Spleen (tissue), 10 donors: ENCODE results near the gene RPRD1A. TPM values are rescaled to one million over a fixed set of nuclear protein-coding genes. Genes with fewer than 3 reads are reported as not detected.

Experiments used
- polyA plus RNA-seq, 3 donors: library from polyadenylated mRNA; stranded (reverse); fragments of 200-250 nt; gene quantifications; one replicate each; pipeline ENCODE4 v1.2.1, GENCODE V29; 2013
- total RNA-seq, 7 donors: library from RNA; depleted of rRNA in 3 of 7; stranded (reverse); fragments of >200 nt in 3 of 7; fragmentation: NEBNext Ultra II Directional in 4 of 7; extraction: Animal tissue kit (Norgen Biotek cat#: 25700) in 4 of 7; gene quantifications; one replicate each; pipeline versions ENCODE4 v1.1.0 to v1.2.1, GENCODE V29; 2016 to 2021
- donor health status: healthy with polysubstance abuse.
- donor health status: DM: no; HTN: no; CAD: no; lungs with moderate emphysema.
- donor health status: DM: no; HTN: no; CAD: no.
- donor health status: Bipolar disorder and iron deficiency.
- donor health status: healthy.
- donor health status: DM: no; HTN: no; CAD: no.
- donor health status: DM: yes; HTN: yes; CAD: no.

RPRD1A gene
- total and polyA plus RNA-seq, 10 donors = 15.8 to 69.3 (median 47.1) TPM

Other genes with a start within 250 kb of the RPRD1A start
- 10 to 100 TPM; 17.7 to 29.7 (median 24.0) TPM for gene SLC39A6, start 61.8 kb upstream of the RPRD1A start, total RNA-seq
- gene SLC39A6, start 61.8 kb upstream of the RPRD1A start, polyA plus RNA-seq = 1 to 10 TPM; 3.9 to 6.9 (median 6.6) TPM
- 10 to 100 TPM; 45.7 to 99.7 (median 79.0) TPM for gene ELP2, start 62.3 kb upstream of the RPRD1A start, total RNA-seq
- gene ELP2, start 62.3 kb upstream of the RPRD1A start, polyA plus RNA-seq = 10 to 100 TPM; 50.6 to 72.4 (median 57.0) TPM
- gene MOCOS, start 119.9 kb upstream of the RPRD1A start, total RNA-seq = 1 to 10 TPM in 4 of 7 donors, under 1 TPM in 3; 0.30 to 2.7 (median 1.0) TPM
- gene MOCOS, start 119.9 kb upstream of the RPRD1A start, polyA plus RNA-seq = under 1 TPM; 0.13 to 0.37 (median 0.18) TPM
- 1 to 10 TPM; 1.2 to 2.7 (median 2.1) TPM for gene FHOD3, start 230.2 kb upstream of the RPRD1A start, total RNA-seq
- 1 to 10 TPM; 1.3 to 2.1 (median 1.7) TPM for gene FHOD3, start 230.2 kb upstream of the RPRD1A start, polyA plus RNA-seq